Tongue (tissue), 2 donors: Measurements from ENCODE around the gene HNF1B. TPM values are rescaled to one million over a fixed set of nuclear protein-coding genes. Genes with fewer than 3 reads are reported as not detected.
"Not testable (repeated sequence)": the region's sequence is repeated elsewhere in the genome, so short reads cannot be mapped to it uniquely, and the experiment has no call there.

Experiments used
- DNase-seq: peaks from one replicate; pipeline ENCODE4 v3.0.0-alpha.2; 2015
- total RNA-seq: library from RNA; depleted of rRNA; stranded (reverse); fragments of >200 nt; gene quantifications from one replicate; pipeline ENCODE4 v1.2.3, GENCODE V29; 2014

The HNF1B gene
- not detected for total RNA-seq

GRCh38 chr17:37744961-37745800 is at the start of gene HNF1B:
Gene HNF1B, minus strand, starts transcription at chr17:37745059. Its CDS starts 175 bp downstream, at chr17:37744884.
- no peak for DNase-seq

- no peak for DNase-seq
Measured at GRCh38 chr17:37792787-37793186, 47.9 kb upstream of the HNF1B start.

- DNase-seq: peak; percentile 2
Measured at GRCh38 chr17:37791447-37792399, 46.9 kb upstream of the HNF1B start.

GRCh38 chr17:37789771-37790541 is 45.1 kb upstream of the HNF1B start:
- no peak for DNase-seq

GRCh38 chr17:37789021-37789565 is 44.2 kb upstream of the HNF1B start:
- DNase-seq: no peak

- DNase-seq: no peak
Measured at GRCh38 chr17:37788526-37788925, 43.7 kb upstream of the HNF1B start.

- DNase-seq: peak; percentile 51
Measured at GRCh38 chr17:37787055-37787757, 42.3 kb upstream of the HNF1B start.

- DNase-seq: no peak
Measured at GRCh38 chr17:37786481-37786880, 41.6 kb upstream of the HNF1B start.

GRCh38 chr17:37782460-37782859 is 37.6 kb upstream of the HNF1B start:
- DNase-seq: not testable (repeated sequence)

- no peak for DNase-seq
Measured at GRCh38 chr17:37781451-37781850, 36.6 kb upstream of the HNF1B start.

GRCh38 chr17:37779554-37779953 is 34.7 kb upstream of the HNF1B start:
- DNase-seq: no peak

- DNase-seq: no peak
Measured at GRCh38 chr17:37774504-37774903, 29.6 kb upstream of the HNF1B start.

- DNase-seq: no peak
Measured at GRCh38 chr17:37772982-37773381, 28.1 kb upstream of the HNF1B start.

- DNase-seq: peak; percentile 56
Measured at GRCh38 chr17:37770631-37771518, 26.0 kb upstream of the HNF1B start.

GRCh38 chr17:37769050-37769449 is 24.2 kb upstream of the HNF1B start:
- DNase-seq: no peak

GRCh38 chr17:37768438-37768837 is 23.6 kb upstream of the HNF1B start:
- no peak for DNase-seq

GRCh38 chr17:37766971-37767370 is 22.1 kb upstream of the HNF1B start:
- DNase-seq: no peak

- DNase-seq: no peak
Measured at GRCh38 chr17:37764383-37764782, 19.5 kb upstream of the HNF1B start.

- DNase-seq: peak; percentile 35
Measured at GRCh38 chr17:37762666-37763065, 17.8 kb upstream of the HNF1B start.

GRCh38 chr17:37761961-37762360 is 17.1 kb upstream of the HNF1B start:
- DNase-seq: no peak
